Fibroblast of skin of right biceps (primary cell): Measurements from ENCODE around the gene PLSCR2.
"Not testable (repeated sequence)": the region's sequence is repeated elsewhere in the genome, so short reads cannot be mapped to it uniquely, and the experiment has no call there.

Source experiments
- DNase-seq: peaks from one replicate; pipeline ENCODE4 v3.0.0-alpha.2; 2013

Gene PLSCR2

DNA sequence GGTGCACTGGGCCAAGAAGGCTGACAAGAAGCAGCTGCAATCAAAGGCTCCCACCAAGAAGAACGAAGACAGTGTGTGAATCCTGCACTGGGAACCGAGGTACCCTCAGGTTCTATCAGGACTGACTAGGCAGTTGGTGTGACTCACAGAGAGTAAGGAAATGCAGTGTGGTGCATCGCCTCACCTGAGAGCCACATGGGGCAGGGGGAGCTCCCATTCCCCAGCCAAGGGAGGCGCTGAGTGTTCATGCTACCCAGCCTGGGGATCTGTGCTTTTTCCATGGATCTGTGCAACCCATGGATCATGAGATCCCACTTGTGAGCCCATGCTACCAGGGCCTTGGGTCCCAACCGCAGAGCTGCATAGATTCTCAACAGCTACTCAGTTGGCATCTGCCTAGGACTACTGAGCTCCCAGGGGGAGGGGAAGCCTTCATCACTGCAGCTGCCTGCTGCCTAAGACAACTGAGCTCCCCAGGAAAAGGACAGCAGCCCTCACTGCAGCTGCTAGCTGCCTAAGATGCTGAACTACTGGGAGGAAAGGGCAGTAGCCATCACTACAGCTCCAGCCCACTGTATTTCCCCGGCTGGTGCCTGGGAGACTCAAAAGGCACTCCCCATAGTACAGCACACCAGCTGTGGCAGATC, 6.9 kb upstream of the PLSCR2 start:
- no peak for DNase-seq

GRCh38 chr3:146474976-146475375, 5.6 kb upstream of the PLSCR2 start:
- DNase-seq, result not testable (repeated sequence)

GRCh38 chr3:146473726-146474125, 4.4 kb upstream of the PLSCR2 start:
- no peak for DNase-seq

- no peak for DNase-seq
Observed at GRCh38 chr3:146472611-146473010, 3.2 kb upstream of the PLSCR2 start.

DNA sequence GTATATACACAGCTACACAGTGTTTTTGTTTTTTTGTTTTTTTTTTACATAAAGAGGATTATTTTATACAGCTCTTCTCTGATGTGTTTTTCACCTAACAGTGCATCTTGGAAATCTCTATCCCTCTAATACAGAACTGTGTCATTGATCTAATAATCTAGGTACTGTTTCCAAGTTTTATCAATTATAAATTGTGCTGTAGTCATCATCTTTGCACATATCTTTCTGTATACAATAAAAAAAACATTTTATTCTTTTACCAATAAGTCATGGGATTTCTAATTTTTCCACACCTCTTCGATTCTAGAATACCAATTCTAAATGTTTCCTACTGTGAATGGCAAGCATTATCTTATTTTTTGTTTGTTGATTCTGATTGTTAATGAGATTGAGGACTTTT, 1.7 kb upstream of the PLSCR2 start:
- no peak for DNase-seq

DNA sequence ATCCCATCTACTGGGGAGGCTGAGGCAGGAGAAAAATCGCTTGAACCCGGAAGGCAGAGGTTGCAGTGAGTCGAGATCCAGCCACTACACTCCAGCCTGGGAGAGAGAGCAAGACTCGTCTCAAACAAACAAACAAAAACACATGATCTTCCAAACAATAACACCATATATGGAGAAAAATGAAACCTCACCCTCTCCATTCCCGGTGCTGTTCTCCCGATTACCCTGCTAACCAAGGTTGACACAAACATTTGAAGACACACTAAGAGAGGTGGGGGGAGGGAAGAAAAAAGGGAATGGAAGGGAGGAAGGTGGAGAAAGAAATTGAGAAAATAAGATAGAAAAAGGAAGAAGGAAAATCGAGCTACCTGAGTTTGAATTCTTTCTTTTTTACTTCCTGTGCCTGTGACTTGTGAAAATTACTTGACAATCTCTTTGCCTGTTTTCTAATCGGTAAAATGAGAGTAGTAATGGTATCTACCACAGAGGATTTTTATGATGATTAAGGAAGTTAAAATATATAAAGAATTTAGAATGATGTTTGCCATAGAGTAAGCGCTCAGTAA, 1.1 kb upstream of the PLSCR2 start:
- DNase-seq, result no peak

GRCh38 chr3:146468671-146469149, 651 bp downstream of the PLSCR2 start:
- no peak for DNase-seq

- DNase-seq, result peak; percentile 30
Observed at GRCh38 chr3:146468234-146468633, 1.1 kb downstream of the PLSCR2 start.

- peak; percentile 16 for DNase-seq
Observed at GRCh38 chr3:146466604-146467003, 2.8 kb downstream of the PLSCR2 start.

DNA sequence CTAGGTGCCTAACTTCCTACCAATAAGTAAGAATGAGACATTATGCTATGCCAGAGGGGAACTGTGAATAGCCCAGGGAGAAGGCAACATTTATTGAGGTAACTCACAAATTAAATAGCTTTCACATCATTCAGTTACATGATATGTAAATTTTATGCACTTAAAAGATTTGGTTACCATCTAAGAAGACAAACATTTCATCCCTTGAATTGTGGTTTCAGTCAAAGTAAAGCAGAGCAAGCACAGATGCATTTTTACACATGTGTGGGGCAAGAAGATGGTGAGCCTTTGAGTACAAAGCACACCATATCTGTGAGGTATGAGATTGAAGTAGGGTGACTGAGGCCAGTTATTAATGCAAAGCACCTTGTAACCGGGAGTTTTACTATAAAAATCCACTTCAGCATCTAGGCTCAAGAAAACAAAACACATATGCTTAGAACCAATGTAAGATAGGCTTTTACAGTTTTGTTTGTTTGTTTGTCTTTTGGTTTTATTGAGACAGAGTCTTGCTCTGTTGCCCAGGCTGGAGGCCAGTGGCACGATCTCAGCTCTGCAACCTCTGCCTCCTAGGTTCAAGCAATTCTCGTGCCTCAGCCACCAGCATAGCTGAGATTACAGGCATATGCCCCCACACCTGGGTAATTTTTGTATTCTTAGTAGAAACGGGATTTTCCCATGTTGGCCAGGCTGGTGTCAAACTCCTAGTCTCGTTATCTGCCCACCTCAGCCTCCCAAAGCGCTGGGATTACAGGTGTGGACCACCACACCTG, 3.5 kb downstream of the PLSCR2 start:
- DNase-seq, result no peak

DNA sequence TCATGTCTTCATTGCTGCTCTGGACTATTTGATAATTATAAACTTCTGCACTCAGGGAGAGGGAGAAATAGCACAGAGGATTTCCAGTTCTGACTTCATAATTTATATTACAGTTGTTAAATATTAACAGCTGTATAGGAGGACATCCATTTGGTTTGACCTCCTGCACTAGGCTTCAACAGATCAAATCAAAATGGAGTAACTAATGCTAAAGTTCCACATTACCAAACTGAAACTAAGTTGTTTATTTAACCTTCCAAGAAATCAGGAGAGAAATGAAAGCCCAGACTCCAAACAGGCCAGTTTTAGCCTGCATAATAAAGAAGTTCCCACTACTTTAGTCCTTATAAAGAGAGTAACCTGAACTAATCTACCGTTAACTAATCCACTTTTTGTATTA, 4.6 kb downstream of the PLSCR2 start:
- DNase-seq, result no peak

GRCh38 chr3:146464005-146464595, 5.3 kb downstream of the PLSCR2 start:
- peak; percentile 68 for DNase-seq

DNA sequence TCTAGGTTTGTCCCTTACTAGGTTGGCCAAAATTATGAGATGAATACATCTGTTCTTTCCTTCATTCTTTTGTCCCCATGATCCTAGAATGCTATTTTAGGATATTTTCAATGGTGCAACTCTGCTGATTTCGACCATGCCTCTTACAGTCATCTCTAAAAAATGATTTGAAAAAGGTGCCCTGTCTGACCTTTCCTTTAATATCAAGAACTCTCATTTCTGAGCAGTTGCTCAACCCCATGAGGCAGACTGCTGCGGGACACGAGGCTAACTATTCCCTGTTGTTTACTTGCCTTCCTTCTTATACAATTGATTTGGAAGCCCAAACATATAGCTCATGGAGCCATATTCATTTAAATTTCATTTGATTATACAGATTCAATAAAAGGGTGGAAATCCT, 14.6 kb downstream of the PLSCR2 start:
- DNase-seq, result no peak

GRCh38 chr3:146449613-146450012, 19.7 kb downstream of the PLSCR2 start:
- no peak for DNase-seq

- no peak for DNase-seq
Observed at GRCh38 chr3:146449076-146449475, 20.3 kb downstream of the PLSCR2 start.

DNA sequence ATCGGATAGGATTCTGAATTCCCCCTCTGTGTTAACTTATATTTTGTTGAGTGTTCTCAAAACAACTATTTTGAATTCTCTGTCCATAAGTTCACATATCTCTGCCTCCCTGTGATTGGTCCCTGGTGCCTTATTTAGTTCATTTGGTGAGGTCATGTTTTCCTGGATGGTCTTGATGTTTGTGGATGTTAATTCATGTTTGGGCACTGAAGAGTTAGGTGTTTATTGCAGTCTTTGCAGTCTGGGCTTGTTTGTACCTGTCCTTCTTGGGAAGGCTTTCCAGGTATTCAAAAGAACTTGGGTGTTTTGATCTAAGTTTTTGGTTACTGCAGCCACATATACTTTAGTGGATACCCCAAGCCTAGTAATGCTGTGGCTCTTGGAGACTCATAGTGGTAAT, 23.3 kb downstream of the PLSCR2 start:
- no peak for DNase-seq

GRCh38 chr3:146440310-146440709, 29.1 kb downstream of the PLSCR2 start:
- not testable (repeated sequence) for DNase-seq

DNA sequence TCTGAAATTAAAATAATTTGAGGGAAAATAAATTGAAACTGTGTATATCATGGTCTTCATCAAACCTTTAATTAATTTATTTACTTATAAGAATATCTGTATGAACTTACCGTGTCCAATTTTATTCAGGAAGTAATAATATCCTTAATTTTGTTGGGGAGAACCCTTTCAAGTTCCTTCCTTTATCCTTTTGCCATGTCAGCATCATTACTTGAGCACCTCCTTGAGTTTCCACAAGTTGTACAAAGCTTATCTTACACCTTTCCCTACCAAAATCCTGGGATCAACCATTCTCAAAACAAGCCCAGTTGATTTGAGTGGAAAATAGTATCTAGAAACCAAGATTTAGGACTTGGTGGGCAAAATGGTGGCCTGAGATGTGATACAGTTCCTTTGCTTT, 37.3 kb downstream of the PLSCR2 start:
- DNase-seq, result no peak

- DNase-seq, result no peak
Observed at GRCh38 chr3:146431240-146431639, 38.1 kb downstream of the PLSCR2 start.

- DNase-seq, result no peak
Observed at GRCh38 chr3:146425341-146425740, 44.0 kb downstream of the PLSCR2 start.

- DNase-seq, result peak; percentile 69
Observed at GRCh38 chr3:146421819-146422759, 47.3 kb downstream of the PLSCR2 start.

- DNase-seq, result no peak
Observed at GRCh38 chr3:146416366-146416765, 53.0 kb downstream of the PLSCR2 start.

DNA sequence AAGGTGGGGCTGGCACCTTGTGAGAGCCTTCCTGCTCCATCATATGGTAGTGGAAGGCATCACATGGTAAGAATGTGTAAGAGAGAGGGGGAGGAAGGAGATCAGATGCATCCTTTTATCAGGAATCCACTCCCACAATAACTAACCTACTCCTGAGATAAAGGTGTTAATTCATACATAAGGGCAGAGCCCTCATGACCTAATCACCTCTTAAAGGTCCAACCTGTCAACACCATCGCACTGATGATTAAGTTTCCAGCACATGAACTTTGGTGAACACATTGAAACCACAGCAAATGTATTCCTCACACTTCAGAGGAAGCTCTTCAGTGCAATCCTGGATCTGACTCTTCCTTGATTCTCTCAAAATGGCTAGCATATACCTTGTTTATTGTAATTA, 55.4 kb downstream of the PLSCR2 start:
- DNase-seq, result no peak
